ENCODE results near the gene BOD1L2. TPM values are rescaled to one million over a fixed set of nuclear protein-coding genes. Genes with fewer than 3 reads are reported as not detected.
A peak's percentile ranks its signal among the peaks of the same experiment; 100 is the strongest.

Gene BOD1L2
- total and polyA plus RNA-seq, 2 of the 13 experiments (the other 11 are each of a cell fraction or from before 2014, with no cell fraction given), result not detected

DNA sequence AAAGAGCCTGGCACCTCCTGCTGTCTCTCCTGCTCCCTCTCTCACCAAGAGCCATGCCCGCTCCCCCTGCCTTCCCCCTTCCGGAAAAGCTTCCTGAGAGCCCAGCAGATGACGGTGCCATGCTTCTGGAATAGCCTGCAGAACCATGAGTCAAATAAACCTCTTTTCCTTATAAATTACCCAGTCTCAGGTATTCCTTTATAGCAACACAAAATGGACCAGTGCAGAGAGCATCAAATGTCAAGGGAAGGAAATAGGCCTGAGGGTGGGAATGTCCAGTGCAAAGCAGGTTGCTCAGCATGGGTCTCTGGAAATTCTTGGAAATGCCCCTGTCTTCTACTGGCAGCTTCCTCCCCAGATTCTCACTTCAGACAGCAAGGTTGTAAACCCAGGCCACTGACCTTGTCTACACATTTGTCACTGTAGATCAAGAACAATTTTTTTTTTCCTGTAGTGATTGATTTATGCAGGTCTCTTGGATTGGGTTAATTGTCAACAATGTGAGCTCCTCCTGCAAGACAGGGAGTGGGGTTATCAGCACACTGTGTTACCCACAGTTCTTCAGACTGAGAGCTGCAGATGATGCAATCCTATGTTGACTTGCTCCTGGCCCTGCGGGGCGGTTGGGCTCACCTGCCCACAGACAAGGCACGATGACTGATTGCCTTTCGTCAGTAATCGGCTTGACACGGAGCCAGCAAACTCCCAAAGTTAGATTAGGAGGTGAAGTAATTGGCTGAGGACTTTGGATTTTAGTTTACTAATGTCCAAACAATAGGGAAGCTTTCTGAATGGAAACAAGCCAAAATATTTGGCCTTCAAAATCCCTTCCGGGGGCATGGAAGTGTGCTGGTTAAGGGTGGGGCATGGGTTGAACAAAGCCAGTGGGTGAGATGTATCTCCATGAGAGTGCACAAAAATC, 5.4 kb upstream of the BOD1L2 start (continued):
- TF ChIP-seq ZNF30 (CRISPR knock-in tag; IDR thresholded peaks at IDR 0.05) (no peak), ZNF124 (CRISPR knock-in tag; IDR thresholded peaks at IDR 0.05) (no peak), CHCHD3 (CRISPR knock-in tag; IDR thresholded peaks at IDR 0.05) (no peak), SMARCC2 (IDR thresholded peaks at IDR 0.05) (no peak), ZKSCAN5 (CRISPR knock-in tag; IDR thresholded peaks at IDR 0.05) (no peak), ZNF335 (CRISPR knock-in tag; IDR thresholded peaks at IDR 0.05) (no peak), MAZ (IDR thresholded peaks at IDR 0.05; ENCODE audit: borderline replicate concordance, low read depth, low read length) (no peak), MAZ (CRISPR knock-in tag; IDR thresholded peaks at IDR 0.05; ENCODE audit: low read depth) (0 out of 2 replicates have a peak, but pooled peaks have one; percentile 22), SIN3B (IDR thresholded peaks at IDR 0.05; ENCODE audit: low read length) (no peak), NFATC3 (CRISPR knock-in tag; IDR thresholded peaks at IDR 0.05) (no peak), ZNF772 (CRISPR knock-in tag; IDR thresholded peaks at IDR 0.05) (0 out of 2 replicates have a peak, but pooled peaks have one; percentile 38), SRF (IDR thresholded peaks at IDR 0.05; ENCODE audit: low read depth, low read length) (peak; percentile 2; the same call in 1 of the 2 replicates), ARNTL (CRISPR knock-in tag; IDR thresholded peaks at IDR 0.05) (0 out of 2 replicates have a peak, but pooled peaks have one; percentile 34), ZNF747 (CRISPR knock-in tag; IDR thresholded peaks at IDR 0.05; ENCODE audit: borderline replicate concordance) (no peak), NFYC (CRISPR knock-in tag; IDR thresholded peaks at IDR 0.05) (no peak), ZNF256 (CRISPR knock-in tag; conservative IDR thresholded peaks at IDR 0.05) (no peak), ZNF343 (CRISPR knock-in tag; IDR thresholded peaks at IDR 0.05) (no peak), JDP2 (CRISPR knock-in tag; IDR thresholded peaks at IDR 0.05; ENCODE audit: borderline replicate concordance) (no peak), DNMT3B (CRISPR knock-in tag; conservative IDR thresholded peaks at IDR 0.05) (no peak), ZNF263 (CRISPR knock-in tag; IDR thresholded peaks at IDR 0.05) (no peak)
- TF ChIP-seq, protein P1, sequence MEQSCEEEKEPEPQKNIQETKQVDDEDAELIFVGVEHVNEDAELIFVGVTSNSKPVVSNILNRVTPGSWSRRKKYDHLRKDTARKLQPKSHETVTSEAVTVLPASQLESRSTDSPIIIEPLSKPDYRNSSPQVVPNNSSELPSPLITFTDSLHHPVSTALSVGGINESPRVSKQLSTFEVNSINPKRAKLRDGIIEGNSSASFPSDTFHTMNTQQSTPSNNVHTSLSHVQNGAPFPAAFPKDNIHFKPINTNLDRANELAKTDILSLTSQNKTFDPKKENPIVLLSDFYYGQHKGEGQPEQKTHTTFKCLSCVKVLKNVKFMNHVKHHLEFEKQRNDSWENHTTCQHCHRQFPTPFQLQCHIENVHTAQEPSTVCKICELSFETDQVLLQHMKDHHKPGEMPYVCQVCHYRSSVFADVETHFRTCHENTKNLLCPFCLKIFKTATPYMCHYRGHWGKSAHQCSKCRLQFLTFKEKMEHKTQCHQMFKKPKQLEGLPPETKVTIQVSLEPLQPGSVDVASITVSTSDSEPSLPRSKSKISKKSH (CRISPR knock-in tag; IDR thresholded peaks at IDR 0.05; ENCODE audit: borderline replicate concordance), result no peak
- TF ChIP-seq, protein P2, sequence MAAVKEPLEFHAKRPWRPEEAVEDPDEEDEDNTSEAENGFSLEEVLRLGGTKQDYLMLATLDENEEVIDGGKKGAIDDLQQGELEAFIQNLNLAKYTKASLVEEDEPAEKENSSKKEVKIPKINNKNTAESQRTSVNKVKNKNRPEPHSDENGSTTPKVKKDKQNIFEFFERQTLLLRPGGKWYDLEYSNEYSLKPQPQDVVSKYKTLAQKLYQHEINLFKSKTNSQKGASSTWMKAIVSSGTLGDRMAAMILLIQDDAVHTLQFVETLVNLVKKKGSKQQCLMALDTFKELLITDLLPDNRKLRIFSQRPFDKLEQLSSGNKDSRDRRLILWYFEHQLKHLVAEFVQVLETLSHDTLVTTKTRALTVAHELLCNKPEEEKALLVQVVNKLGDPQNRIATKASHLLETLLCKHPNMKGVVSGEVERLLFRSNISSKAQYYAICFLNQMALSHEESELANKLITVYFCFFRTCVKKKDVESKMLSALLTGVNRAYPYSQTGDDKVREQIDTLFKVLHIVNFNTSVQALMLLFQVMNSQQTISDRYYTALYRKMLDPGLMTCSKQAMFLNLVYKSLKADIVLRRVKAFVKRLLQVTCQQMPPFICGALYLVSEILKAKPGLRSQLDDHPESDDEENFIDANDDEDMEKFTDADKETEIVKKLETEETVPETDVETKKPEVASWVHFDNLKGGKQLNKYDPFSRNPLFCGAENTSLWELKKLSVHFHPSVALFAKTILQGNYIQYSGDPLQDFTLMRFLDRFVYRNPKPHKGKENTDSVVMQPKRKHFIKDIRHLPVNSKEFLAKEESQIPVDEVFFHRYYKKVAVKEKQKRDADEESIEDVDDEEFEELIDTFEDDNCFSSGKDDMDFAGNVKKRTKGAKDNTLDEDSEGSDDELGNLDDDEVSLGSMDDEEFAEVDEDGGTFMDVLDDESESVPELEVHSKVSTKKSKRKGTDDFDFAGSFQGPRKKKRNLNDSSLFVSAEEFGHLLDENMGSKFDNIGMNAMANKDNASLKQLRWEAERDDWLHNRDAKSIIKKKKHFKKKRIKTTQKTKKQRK (IDR thresholded peaks at IDR 0.05; ENCODE audit: low read length), result no peak
- TF ChIP-seq, protein P3, sequence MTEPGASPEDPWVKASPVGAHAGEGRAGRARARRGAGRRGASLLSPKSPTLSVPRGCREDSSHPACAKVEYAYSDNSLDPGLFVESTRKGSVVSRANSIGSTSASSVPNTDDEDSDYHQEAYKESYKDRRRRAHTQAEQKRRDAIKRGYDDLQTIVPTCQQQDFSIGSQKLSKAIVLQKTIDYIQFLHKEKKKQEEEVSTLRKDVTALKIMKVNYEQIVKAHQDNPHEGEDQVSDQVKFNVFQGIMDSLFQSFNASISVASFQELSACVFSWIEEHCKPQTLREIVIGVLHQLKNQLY (CRISPR knock-in tag; IDR thresholded peaks at IDR 0.05), result no peak
